Measurements from ENCODE around the gene TMEM127. TPM values are rescaled to one million over a fixed set of nuclear protein-coding genes. Genes with fewer than 3 reads are reported as not detected.

Gene TMEM127
- total and polyA plus RNA-seq, 2 donors (not counting 1 experiment from before 2014, with no cell fraction given) = 21.5 to 48.0 TPM

DNA sequence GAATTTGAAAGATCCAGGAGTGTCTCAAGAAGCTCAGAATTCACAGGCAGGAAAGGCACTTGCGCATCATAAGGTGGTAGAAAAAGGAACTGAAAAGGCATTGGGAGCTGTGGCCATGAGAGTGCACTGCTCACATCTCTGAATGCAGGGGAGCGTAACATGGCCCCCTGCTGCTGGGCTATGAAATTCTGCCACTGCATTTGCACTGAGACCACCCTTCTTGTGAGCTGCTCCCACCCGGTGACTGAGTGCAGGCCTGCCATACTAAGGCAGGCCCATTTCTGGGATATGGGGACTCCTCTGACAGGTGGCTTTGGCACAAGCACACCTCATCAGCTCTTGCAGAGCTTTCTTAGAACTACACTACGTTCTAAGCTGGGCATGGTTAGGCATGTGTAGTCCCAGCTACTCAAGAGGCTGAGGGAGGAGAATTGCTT lies 31.9 kb downstream of the TMEM127 start:
- Histone ChIP-seq H3K9me3 (ENCODE audit: control extremely low read depth in 1 of 3, control insufficient read depth in 2 of 3, insufficient read depth in 1 of 3, low read length in 2 of 3) (no peaks in the 10 kb centered on the region), H3K4me1 (ENCODE audit: control insufficient read depth in 2 of 2, insufficient read depth in 2 of 2, low read length in 2 of 2) (peaks cover 15% of the 10 kb centered on the region in 2 donors), H4K20me1 (ENCODE audit: control insufficient read depth, insufficient read depth, low read length, poor library complexity, severe bottlenecking) (no peaks in the 10 kb centered on the region), H3K36me3 (replicated peaks in 1 of 2; ENCODE audit: control extremely low read depth in 1 of 2, control insufficient read depth in 1 of 2, extremely low read depth in 1 of 2, insufficient read depth in 2 of 2, low read length in 1 of 2) (no peaks in the 10 kb centered on the region), H3K27ac (ENCODE audit: low read length in 2 of 2) (no peak overlapping the region), H3K79me2 (ENCODE audit: control insufficient read depth, insufficient read depth, low read length) (peaks cover 18% of the 10 kb centered on the region), H3K9ac (ENCODE audit: low read length) (no peak overlapping the region), H3K4me3 (ENCODE audit: control extremely low read depth in 1 of 5, extremely low read depth in 1 of 5, insufficient read depth in 1 of 5, low read depth in 2 of 5, low read length in 4 of 5) (no peak overlapping the region), H2AFZ (ENCODE audit: insufficient read depth, low read depth, low read length, poor library complexity, severe bottlenecking) (no peak overlapping the region), H3K4me2 (replicated peaks; ENCODE audit: low read depth, low read length, poor library complexity, severe bottlenecking) (peak overlapping the region; percentile 58), H3K27me3 (replicated peaks in 1 of 4; ENCODE audit: control extremely low read depth in 1 of 4, control insufficient read depth in 3 of 4, insufficient read depth in 4 of 4, low read length in 3 of 4) (no peaks in the 10 kb centered on the region)
- CTCF ChIA-PET = interaction anchor here (0.5 to 3.4 kb wide), 23 partner anchors 8 to 95 kb away, joined by 3 to 39 read pairs (median 8); partner anchors contain the start of genes ASTL, CIAO1, STARD7 and TMEM127
- POLR2A ChIA-PET = interaction anchor here (0.9 to 1.9 kb wide), 8 partner anchors 8 to 95 kb away, joined by 3 to 12 read pairs (median 3); partner anchors contain the start of genes ASTL, CIAO1, STARD7 and TMEM127
- intact Hi-C loops (cut with micrococcal nuclease) = loop anchor here (1.0 kb wide), 1 partner anchor 9 kb away; no protein-coding TSS in a partner anchor
- H3K4me1 Mint-ChIP-seq = peaks cover 16% of the 10 kb centered on the region
- 19% methylated on average over 4 of the region's 4 CpGs for WGBS (ENCODE audit: insufficient coverage)
- H3K9me3 Mint-ChIP-seq (ENCODE audit: insufficient read depth) = no peaks in the 10 kb centered on the region
- H3K4me3 Mint-ChIP-seq = peak overlapping the region; percentile 49
- TF ChIP-seq EZH2 (IDR thresholded peaks at IDR 0.05; ENCODE audit: borderline replicate concordance, insufficient read depth, low read depth, low read length, poor library complexity, severe bottlenecking) = no peak
- TF ChIP-seq, protein P1, sequence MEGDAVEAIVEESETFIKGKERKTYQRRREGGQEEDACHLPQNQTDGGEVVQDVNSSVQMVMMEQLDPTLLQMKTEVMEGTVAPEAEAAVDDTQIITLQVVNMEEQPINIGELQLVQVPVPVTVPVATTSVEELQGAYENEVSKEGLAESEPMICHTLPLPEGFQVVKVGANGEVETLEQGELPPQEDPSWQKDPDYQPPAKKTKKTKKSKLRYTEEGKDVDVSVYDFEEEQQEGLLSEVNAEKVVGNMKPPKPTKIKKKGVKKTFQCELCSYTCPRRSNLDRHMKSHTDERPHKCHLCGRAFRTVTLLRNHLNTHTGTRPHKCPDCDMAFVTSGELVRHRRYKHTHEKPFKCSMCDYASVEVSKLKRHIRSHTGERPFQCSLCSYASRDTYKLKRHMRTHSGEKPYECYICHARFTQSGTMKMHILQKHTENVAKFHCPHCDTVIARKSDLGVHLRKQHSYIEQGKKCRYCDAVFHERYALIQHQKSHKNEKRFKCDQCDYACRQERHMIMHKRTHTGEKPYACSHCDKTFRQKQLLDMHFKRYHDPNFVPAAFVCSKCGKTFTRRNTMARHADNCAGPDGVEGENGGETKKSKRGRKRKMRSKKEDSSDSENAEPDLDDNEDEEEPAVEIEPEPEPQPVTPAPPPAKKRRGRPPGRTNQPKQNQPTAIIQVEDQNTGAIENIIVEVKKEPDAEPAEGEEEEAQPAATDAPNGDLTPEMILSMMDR (IDR thresholded peaks at IDR 0.05) = peak; percentile 41
- ATAC-seq (ENCODE audit: low read depth) = peak; percentile 98
- H3K27ac Mint-ChIP-seq = peak overlapping the region; percentile 88
- H3K27me3 Mint-ChIP-seq = no peaks in the 10 kb centered on the region
- peak; percentile 70 for DNase-seq

DNA sequence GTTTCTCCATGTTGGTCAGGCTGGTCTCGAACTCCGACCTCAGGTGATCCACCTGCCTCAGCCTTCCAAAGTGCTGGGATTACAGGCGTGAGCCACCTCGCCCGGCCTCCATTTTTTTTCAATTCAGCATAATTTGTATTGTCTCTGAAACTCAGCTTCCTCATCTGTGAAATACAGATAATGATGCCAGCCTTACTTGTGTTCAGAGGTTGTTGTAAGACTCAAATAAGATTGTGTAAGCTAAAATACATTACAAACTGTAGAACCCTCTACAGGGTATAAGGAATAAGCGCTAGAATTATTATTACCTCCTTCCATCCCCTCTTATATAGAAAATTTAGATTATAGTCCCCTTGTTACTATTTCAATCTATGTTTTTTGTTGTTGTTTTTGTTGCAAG lies 32.4 kb downstream of the TMEM127 start:
- Histone ChIP-seq H4K20me1 (ENCODE audit: control insufficient read depth, insufficient read depth, low read length, poor library complexity, severe bottlenecking) (no peaks in the 10 kb centered on the region), H3K36me3 (replicated peaks in 1 of 2; ENCODE audit: control extremely low read depth in 1 of 2, control insufficient read depth in 1 of 2, extremely low read depth in 1 of 2, insufficient read depth in 2 of 2, low read length in 1 of 2) (no peaks in the 10 kb centered on the region), H3K9ac (ENCODE audit: low read length) (no peak overlapping the region), H3K4me3 (ENCODE audit: control extremely low read depth in 1 of 5, extremely low read depth in 1 of 5, insufficient read depth in 1 of 5, low read depth in 2 of 5, low read length in 4 of 5) (no peak overlapping the region), H3K79me2 (ENCODE audit: control insufficient read depth, insufficient read depth, low read length) (peaks cover 18% of the 10 kb centered on the region), H3K4me2 (replicated peaks; ENCODE audit: low read depth, low read length, poor library complexity, severe bottlenecking) (peak overlapping the region; percentile 58), H3K9me3 (ENCODE audit: control extremely low read depth in 1 of 3, control insufficient read depth in 2 of 3, insufficient read depth in 1 of 3, low read length in 2 of 3) (no peaks in the 10 kb centered on the region), H2AFZ (ENCODE audit: insufficient read depth, low read depth, low read length, poor library complexity, severe bottlenecking) (no peak overlapping the region), H3K27me3 (replicated peaks in 1 of 4; ENCODE audit: control extremely low read depth in 1 of 4, control insufficient read depth in 3 of 4, insufficient read depth in 4 of 4, low read length in 3 of 4) (no peaks in the 10 kb centered on the region), H3K27ac (ENCODE audit: low read length in 2 of 2) (no peak overlapping the region), H3K4me1 (ENCODE audit: control insufficient read depth in 2 of 2, insufficient read depth in 2 of 2, low read length in 2 of 2) (peaks cover 15% of the 10 kb centered on the region in 2 donors)
- WGBS (ENCODE audit: insufficient coverage) = no CpG with 5 or more reads among the region's 6 CpGs
- Mint-ChIP-seq H3K9me3 (ENCODE audit: insufficient read depth) (no peaks in the 10 kb centered on the region), H3K4me1 (peaks cover 16% of the 10 kb centered on the region), H3K27me3 (no peaks in the 10 kb centered on the region), H3K4me3 (peak overlapping the region; percentile 49), H3K27ac (peak overlapping the region; percentile 88)
- ChIA-PET CTCF (interaction anchor here (0.5 to 3.4 kb wide), 24 partner anchors 8 to 95 kb away, joined by 3 to 39 read pairs (median 8); partner anchors contain the start of genes ASTL, CIAO1, STARD7 and TMEM127), POLR2A (interaction anchor here (1.0 to 1.9 kb wide), 6 partner anchors 9 to 95 kb away, joined by 3 to 12 read pairs (median 3); partner anchors contain the start of genes ASTL and STARD7)
- intact Hi-C loops (cut with micrococcal nuclease) = loop anchor here (1.0 kb wide), 1 partner anchor 8 kb away; no protein-coding TSS in a partner anchor
- TF ChIP-seq, protein P1 (IDR thresholded peaks at IDR 0.05) = no peak
- TF ChIP-seq EZH2 (IDR thresholded peaks at IDR 0.05; ENCODE audit: borderline replicate concordance, insufficient read depth, low read depth, low read length, poor library complexity, severe bottlenecking) = no peak
- DNase-seq = no peak
- ATAC-seq (ENCODE audit: low read depth) = no peak
